ENCODE results near the gene ARMC8. TPM values are rescaled to one million over a fixed set of nuclear protein-coding genes. Genes with fewer than 3 reads are reported as not detected.
"Not testable (repeated sequence)": the region's sequence is repeated elsewhere in the genome, so short reads cannot be mapped to it uniquely, and the experiment has no call there.

ARMC8 gene
- total RNA-seq, 1 donor, result 59.0 TPM

DNA sequence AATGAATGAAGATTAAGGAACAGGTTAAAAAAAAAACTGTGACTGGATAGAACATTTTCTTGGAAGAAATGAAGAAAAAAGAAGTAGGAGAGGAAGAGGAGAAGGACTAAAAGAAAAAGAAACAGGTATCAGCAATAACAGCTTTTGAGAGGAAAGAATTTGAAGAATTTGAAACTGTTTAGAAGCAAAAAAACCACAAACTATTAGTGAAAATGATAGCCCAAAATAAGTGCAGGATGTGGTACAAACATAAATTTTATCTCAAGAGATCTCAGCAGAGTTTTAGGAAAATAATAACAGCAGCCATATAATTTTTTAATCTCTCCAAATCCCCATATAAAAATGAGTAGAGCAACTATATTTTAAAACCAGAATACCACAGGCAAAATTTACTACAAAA, 46.2 kb upstream of the ARMC8 start:
- Histone ChIP-seq H2AFZ (ENCODE audit: low read length) (no peak overlapping the region), H3K36me3 (ENCODE audit: insufficient read depth, low read length) (no peaks in the 10 kb centered on the region), H3K27me3 (ENCODE audit: insufficient read depth, low read length) (peaks cover 2% of the 10 kb centered on the region), H3K4me3 (ENCODE audit: insufficient read depth, low read length) (no peak overlapping the region), H3K9me3 (ENCODE audit: low read depth, low read length) (no peaks in the 10 kb centered on the region), H4K20me1 (ENCODE audit: insufficient read depth, low read length) (no peaks in the 10 kb centered on the region), H3K27ac (ENCODE audit: low read depth, low read length) (no peak overlapping the region), H3K4me2 (ENCODE audit: insufficient read depth, low read length) (no peak overlapping the region), H3K4me1 (ENCODE audit: insufficient read depth, low read length) (no peaks in the 10 kb centered on the region), H3K79me2 (ENCODE audit: insufficient read depth, low read length) (no peaks in the 10 kb centered on the region)
- no peak for DNase-seq (ENCODE audit: insufficient read length, low spot score, missing footprints)
- no peak for TF ChIP-seq CTCF (IDR thresholded peaks at IDR 0.05; ENCODE audit: extremely low read depth, low read depth, low read length)

GRCh38 chr3:138142181-138142580, 44.9 kb upstream of the ARMC8 start:
- not testable (repeated sequence) for DNase-seq (ENCODE audit: insufficient read length, low spot score, missing footprints); H3K27ac ChIP-seq (ENCODE audit: low read depth, low read length); H4K20me1 ChIP-seq (ENCODE audit: insufficient read depth, low read length); H3K27me3 ChIP-seq (ENCODE audit: insufficient read depth, low read length); H3K4me2 ChIP-seq (ENCODE audit: insufficient read depth, low read length); H3K36me3 ChIP-seq (ENCODE audit: insufficient read depth, low read length); H3K4me1 ChIP-seq (ENCODE audit: insufficient read depth, low read length); H3K9me3 ChIP-seq (ENCODE audit: low read depth, low read length); H3K4me3 ChIP-seq (ENCODE audit: insufficient read depth, low read length); H3K79me2 ChIP-seq (ENCODE audit: insufficient read depth, low read length); H2AFZ ChIP-seq (ENCODE audit: low read length)

DNA sequence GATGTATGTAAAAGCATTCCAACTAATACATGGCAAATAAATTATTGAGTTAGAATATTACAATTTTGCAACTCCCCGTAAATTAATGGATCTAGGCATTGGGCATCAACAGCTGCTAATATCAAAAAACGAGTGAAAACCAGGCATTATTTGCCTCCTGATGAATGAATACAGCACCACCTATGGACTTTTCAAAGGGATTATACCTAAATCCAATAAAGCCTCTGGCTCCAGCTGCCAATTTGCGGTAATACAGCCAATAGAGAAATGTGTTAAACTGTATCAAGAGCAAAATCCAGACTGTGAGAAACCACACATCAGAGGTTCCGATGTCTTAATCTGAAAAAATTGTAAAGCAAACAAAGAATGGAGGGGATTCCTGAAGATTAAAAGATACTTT, 38.6 kb upstream of the ARMC8 start:
- H3K27me3 ChIP-seq (ENCODE audit: insufficient read depth, low read length), result no peaks in the 10 kb centered on the region
- no peaks in the 10 kb centered on the region for H4K20me1 ChIP-seq (ENCODE audit: insufficient read depth, low read length)
- no peak overlapping the region for H3K27ac ChIP-seq (ENCODE audit: low read depth, low read length)
- H2AFZ ChIP-seq (ENCODE audit: low read length), result no peak overlapping the region
- H3K9me3 ChIP-seq (ENCODE audit: low read depth, low read length), result no peaks in the 10 kb centered on the region
- no peaks in the 10 kb centered on the region for H3K36me3 ChIP-seq (ENCODE audit: insufficient read depth, low read length)
- peak; percentile 38 for DNase-seq (ENCODE audit: insufficient read length, low spot score, missing footprints)
- no peak overlapping the region for H3K4me2 ChIP-seq (ENCODE audit: insufficient read depth, low read length)
- H3K4me3 ChIP-seq (ENCODE audit: insufficient read depth, low read length), result no peak overlapping the region
- TF ChIP-seq CTCF (IDR thresholded peaks at IDR 0.05; ENCODE audit: extremely low read depth, low read depth, low read length), result no peak
- no peaks in the 10 kb centered on the region for H3K79me2 ChIP-seq (ENCODE audit: insufficient read depth, low read length)
- H3K4me1 ChIP-seq (ENCODE audit: insufficient read depth, low read length), result no peaks in the 10 kb centered on the region

GRCh38 chr3:138154534-138154933, 32.6 kb upstream of the ARMC8 start:
- Histone ChIP-seq H3K4me1 (ENCODE audit: insufficient read depth, low read length) (no peaks in the 10 kb centered on the region), H3K27me3 (ENCODE audit: insufficient read depth, low read length) (no peaks in the 10 kb centered on the region), H3K4me2 (ENCODE audit: insufficient read depth, low read length) (no peak overlapping the region), H3K9me3 (ENCODE audit: low read depth, low read length) (no peaks in the 10 kb centered on the region), H3K36me3 (ENCODE audit: insufficient read depth, low read length) (no peaks in the 10 kb centered on the region), H2AFZ (ENCODE audit: low read length) (no peak overlapping the region), H3K4me3 (ENCODE audit: insufficient read depth, low read length) (no peak overlapping the region), H3K27ac (ENCODE audit: low read depth, low read length) (no peak overlapping the region), H3K79me2 (ENCODE audit: insufficient read depth, low read length) (no peaks in the 10 kb centered on the region), H4K20me1 (ENCODE audit: insufficient read depth, low read length) (no peaks in the 10 kb centered on the region)
- no peak for TF ChIP-seq CTCF (IDR thresholded peaks at IDR 0.05; ENCODE audit: extremely low read depth, low read depth, low read length)
- no peak for DNase-seq (ENCODE audit: insufficient read length, low spot score, missing footprints)
